Left lung (tissue), 10 donors: ENCODE measurements around the gene ACTN1. TPM values are rescaled to one million over a fixed set of nuclear protein-coding genes. Genes with fewer than 3 reads are reported as not detected.

Source experiments
- ATAC-seq: fragments of 200-7000 bp; cut with Tn5 transposase; one replicate; pipeline ENCODE4 v1.9.1; 2020; ENCODE audit warnings: moderate library complexity
- DNase-seq, 4 donors: peaks; one replicate each; pipeline ENCODE4 v3.0.0-alpha.2; 2013 to 2020
- H3K27ac ChIP-seq, 2 donors: fragments of 200-600 bp; sonication (generic) in 1 of 2; one replicate each; pipeline versions ENCODE4 v1.5.0 to v1.8.0; 2020 to 2021
- H3K27me3 ChIP-seq, 2 donors: fragments of 200-600 bp; sonication (generic) in 1 of 2; one replicate each; pipeline versions ENCODE4 v1.5.0 to v1.8.0; 2020 to 2021
- H3K36me3 ChIP-seq, 2 donors: fragments of 200-600 bp; sonication (generic) in 1 of 2; one replicate each; pipeline versions ENCODE4 v1.5.0 to v1.8.0; 2020 to 2021
- H3K4me1 ChIP-seq, 2 donors: fragments of 200-600 bp; one replicate each; pipeline ENCODE4 v1.8.0; 2021
- H3K4me3 ChIP-seq, 2 donors: fragments of 200-600 bp; sonication (generic) in 1 of 2; one replicate each; pipeline versions ENCODE4 v1.5.0 to v1.8.0; 2020 to 2021; ENCODE audit warnings: mild to moderate bottlenecking in 1 of 2
- H3K9me3 ChIP-seq, 2 donors: fragments of 200-600 bp; sonication (generic) in 1 of 2; one replicate each; pipeline versions ENCODE4 v1.5.0 to v1.8.0; 2020 to 2021
- CTCF ChIP-seq, 2 donors: fragments of 200-600 bp; sonication (generic) in 1 of 2; IDR thresholded peaks; one replicate each; pipeline versions ENCODE4 v1.5.0 to v1.8.0; 2021; ENCODE audit warnings: antibody characterized with exemption in 2 of 2
- intact Hi-C, 2 donors: fragments of 100-400 bp; cut with DNase I; formaldehyde crosslinking; loops; one replicate each; pipeline versions ENCODE4 v1.11.2 to v1.14.2; 2022
- polyA plus RNA-seq, 6 donors: library from polyadenylated mRNA; unstranded; fragments of 120-200 nt; gene quantifications; one replicate each; pipeline ENCODE4 v1.2.1, GENCODE V29; 2013; ENCODE audit not compliant: insufficient read length in 6 of 6
- total RNA-seq, 2 donors: library from RNA; stranded (reverse); fragmentation: NEBNext Ultra II Directional; extraction: Animal tissue kit (Norgen Biotek cat#: 25700); gene quantifications; one replicate each; pipeline ENCODE4 v1.2.1, GENCODE V29; 2021
- donor health status: DM: no; HTN: yes; CAD: no.
- donor health status: DM: no; HTN: no; CAD: no.

The ACTN1 gene
- total and polyA plus RNA-seq, 8 donors = 125 to 225 (median 146) TPM

DNA sequence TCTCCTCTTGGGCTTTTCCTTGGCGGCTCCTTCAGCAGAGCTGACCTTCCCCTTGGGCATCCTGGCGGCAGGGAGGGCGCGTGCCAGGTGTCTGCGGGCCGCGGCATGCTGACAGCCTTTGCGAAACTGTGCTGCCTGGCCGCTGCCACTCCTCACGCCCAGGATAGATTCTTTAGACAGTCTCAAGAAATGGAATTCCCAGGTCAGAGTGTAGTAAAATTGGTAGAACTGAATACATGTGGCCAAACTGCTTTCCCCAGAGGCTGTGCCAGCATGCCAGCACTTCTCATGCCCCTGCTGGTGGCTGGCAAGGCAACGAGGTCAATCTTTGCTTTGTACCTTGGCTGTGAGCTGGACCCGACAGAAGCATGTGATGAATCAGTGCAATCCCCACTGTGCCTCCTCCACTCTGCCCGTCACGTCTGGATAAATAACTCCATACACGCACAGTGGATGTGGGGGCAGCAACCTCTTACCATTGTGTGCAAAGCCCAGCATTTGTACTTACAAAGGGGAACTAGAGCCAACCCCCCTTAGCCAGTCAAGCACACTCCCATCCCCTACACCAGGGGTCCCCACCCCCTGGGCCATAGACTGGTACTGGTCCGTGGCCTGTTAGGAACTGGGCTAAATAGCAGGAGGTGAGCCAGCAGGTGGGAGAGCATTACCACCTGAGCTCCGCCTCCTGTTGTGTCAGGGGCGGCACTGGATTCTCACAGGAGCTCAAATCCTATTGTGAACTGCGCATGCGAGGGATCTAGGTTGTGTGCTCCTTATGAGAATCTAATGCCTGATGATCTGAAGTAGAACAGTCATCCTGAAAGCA lies 90.9 kb downstream of the ACTN1 start:
- ATAC-seq (no peak), DNase-seq (peak in 2 of 4 donors; percentile 19 to 48)
- peaks cover 0 to 98% of the 10 kb centered on the region in 2 donors for H3K36me3 ChIP-seq
- no peak for TF ChIP-seq CTCF (IDR thresholded peaks at IDR 0.05)
- H3K27ac ChIP-seq = no peak overlapping the region
- H3K4me3 ChIP-seq = no peak overlapping the region
- H3K27me3 ChIP-seq = no peaks in the 10 kb centered on the region
- intact Hi-C loops = no loop called here
- no peaks in the 10 kb centered on the region for H3K4me1 ChIP-seq
- H3K9me3 ChIP-seq = no peaks in the 10 kb centered on the region

DNA sequence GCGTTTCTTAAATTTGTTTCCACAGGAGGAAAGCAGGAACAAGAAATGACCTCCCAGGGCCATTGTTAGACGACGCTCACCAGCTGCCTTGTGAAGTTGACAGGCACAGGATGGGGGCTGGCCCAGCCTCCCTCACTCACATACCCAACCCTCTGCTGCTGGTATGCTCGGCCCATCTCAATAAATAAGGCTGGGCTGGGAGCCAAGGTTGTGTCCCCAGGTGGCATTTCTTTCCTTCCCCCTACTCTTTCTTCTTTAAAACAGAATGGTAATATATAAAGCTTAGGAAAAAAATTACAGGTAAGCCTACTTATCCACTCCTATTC lies 93.0 kb downstream of the ACTN1 start:
- peaks cover 0 to 98% of the 10 kb centered on the region in 2 donors for H3K36me3 ChIP-seq
- no peak for TF ChIP-seq CTCF (IDR thresholded peaks at IDR 0.05)
- intact Hi-C loops = no loop called here
- H3K27ac ChIP-seq = no peak overlapping the region
- H3K27me3 ChIP-seq = no peaks in the 10 kb centered on the region
- H3K4me1 ChIP-seq = no peaks in the 10 kb centered on the region
- no peaks in the 10 kb centered on the region for H3K9me3 ChIP-seq
- H3K4me3 ChIP-seq = no peak overlapping the region
- DNase-seq (peak in 1 of 4 donors; percentile 26), ATAC-seq (peak; percentile 10)

DNA sequence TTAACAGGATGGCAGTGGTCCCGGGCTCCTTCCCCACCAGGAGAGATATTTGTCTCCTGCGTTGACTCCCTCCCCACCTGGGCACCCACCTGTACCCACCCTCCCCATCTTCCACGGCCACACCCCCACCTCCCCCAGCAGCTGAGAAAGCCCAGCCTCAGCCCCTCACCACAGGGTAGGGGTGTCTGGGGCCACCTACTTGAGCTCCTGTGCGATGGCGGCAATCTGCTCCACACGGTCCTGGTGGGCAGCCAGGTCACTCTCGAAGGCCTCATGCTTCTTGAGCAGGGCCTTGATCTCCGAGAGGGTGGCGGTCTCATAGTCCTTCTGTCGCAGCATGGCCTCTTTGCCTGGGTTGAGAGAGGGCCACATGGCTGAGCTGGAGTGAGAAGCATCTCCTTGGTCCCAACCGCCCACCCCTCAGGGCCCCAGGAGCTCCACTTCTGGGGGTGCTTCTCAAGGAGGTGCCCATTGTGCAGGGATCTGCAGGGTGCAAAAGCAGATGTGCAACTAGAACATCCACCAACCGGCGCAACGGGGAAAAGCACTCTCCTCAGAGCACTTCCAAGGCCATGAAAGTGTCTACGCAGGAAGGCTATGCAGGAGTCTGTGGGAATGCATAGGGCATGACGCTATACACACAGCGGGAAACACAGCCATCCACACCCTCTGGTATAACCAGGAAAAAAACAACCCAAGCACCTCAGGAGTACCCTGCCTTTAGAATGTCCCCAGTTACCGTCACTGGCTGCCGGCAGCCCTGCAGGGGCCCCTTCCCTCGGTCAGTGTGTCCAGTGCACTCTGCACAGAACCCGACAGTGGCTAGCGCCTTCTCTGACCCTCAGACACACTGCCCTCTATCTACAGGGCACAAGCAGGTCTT lies 93.6 kb downstream of the ACTN1 start:
- DNase-seq = peak in 1 of 4 donors; percentile 25
- Histone ChIP-seq H3K27me3 (no peaks in the 10 kb centered on the region), H3K27ac (no peak overlapping the region), H3K4me1 (no peaks in the 10 kb centered on the region), H3K9me3 (no peaks in the 10 kb centered on the region), H3K36me3 (peaks cover 0 to 98% of the 10 kb centered on the region in 2 donors), H3K4me3 (no peak overlapping the region)
- no peak for TF ChIP-seq CTCF (IDR thresholded peaks at IDR 0.05)
- intact Hi-C loops = no loop called here
- ATAC-seq = no peak

- H3K27ac ChIP-seq = no peak overlapping the region
Measured at GRCh38 chr14:68884031-68885030, 94.8 kb downstream of the ACTN1 start.

More at GRCh38 chr14:68884031-68885030, 94.8 kb downstream of the ACTN1 start:
- Histone ChIP-seq H3K36me3 (peaks cover 0 to 98% of the 10 kb centered on the region in 2 donors), H3K27me3 (no peaks in the 10 kb centered on the region), H3K4me1 (no peaks in the 10 kb centered on the region), H3K9me3 (no peaks in the 10 kb centered on the region), H3K4me3 (no peak overlapping the region)
- TF ChIP-seq CTCF (IDR thresholded peaks at IDR 0.05) = no peak
- peak in 1 of 4 donors; percentile 27 for DNase-seq
- ATAC-seq = peak; percentile 34
- intact Hi-C loops = no loop called here
